NCI-H345 treated with DMSO at 0.1 percent for 48 hours (cell line): Measurements from ENCODE around the gene RNF166.

Experiments used
- DNase-seq: peaks from one replicate; lab custom pipeline; 2025; ENCODE audit not compliant: unreplicated experiment; lab: John Stamatoyannopoulos, UW

The RNF166 gene

DNA sequence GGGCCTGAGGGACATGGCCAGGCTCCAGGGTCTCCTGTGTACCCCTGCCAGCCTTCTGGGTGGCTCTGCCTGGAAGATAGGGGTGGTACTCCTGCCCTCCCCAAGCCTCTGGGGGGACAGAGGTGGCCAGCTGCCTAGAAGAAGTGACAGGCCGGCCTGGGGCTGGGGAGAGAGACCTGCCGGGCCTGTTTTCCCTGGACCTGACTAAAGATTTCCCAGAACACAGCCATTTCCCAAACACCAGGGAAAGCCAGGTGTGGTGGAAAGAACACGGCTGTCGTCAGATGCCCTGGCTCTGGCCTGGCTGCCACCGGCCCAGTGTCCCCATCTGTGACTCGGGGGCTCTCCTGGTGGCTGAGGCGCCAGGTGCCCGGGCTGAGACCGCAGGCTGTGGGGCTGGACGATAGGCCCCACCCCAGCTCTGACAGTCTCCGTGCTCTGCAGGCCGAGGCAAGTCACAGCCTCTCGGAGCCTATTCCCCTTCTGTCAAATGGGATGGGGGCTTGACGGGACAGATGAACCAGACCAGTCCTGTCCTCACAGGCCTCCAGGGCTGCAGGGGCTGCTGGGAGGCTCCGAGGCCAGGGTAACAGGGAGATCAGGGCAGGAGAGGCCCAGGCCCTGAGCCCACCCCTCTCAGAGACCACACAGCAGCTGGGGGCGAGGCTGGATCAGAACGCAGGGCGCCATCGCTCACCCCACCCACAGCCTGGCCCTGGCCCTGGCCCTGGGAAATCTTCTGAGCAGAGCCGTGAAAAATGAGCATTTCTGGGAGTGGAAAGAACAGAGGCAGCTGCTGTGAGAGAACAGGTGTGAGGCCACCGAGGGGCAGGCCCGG is 33.1 kb upstream of the RNF166 start:
- no peak for DNase-seq

DNA sequence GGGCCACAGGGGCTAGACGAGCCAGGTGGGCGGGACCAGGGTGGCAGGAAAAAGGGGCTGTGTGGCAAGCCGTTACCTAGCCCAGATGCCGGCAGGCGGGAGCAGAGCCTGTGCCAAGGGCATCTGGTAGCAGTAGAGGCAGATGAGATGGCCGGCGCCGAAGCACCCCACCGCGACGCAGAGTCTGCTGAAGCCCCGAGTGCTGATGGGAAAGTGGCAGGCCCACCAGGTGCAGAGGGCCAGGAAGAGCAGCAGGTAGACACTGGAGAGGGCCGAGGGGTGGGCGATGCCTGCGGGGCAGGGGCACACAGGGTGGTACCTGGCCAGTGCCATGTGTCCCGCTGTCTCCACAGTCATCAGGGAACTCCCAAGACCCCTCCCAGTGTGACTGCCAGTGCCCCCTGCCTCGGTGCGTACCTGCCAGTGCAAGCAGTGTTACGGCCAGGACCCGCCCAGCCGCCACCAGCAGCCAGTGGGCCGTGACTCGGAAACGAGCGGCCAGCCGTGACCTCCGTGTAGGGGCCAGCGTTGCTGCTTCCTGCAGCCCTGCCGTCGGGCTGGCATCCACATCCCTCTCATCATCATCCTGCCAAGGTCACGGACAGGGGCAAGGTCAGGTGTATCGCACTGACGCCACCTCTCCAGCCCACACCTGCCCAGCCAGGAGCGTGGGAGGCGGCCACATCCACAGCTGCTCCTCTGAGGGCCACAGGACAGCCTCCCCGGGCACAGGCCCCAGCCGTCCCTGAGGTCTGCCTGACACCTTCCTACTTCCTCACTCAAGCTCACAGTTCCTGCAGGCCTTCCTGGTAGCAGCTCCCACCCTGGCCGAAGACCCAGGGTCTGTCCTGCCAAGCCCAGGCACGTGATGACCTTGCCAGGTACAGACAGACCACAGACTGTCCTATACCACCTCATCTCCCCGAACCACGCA is 32.2 kb upstream of the RNF166 start:
- DNase-seq: no peak

DNA sequence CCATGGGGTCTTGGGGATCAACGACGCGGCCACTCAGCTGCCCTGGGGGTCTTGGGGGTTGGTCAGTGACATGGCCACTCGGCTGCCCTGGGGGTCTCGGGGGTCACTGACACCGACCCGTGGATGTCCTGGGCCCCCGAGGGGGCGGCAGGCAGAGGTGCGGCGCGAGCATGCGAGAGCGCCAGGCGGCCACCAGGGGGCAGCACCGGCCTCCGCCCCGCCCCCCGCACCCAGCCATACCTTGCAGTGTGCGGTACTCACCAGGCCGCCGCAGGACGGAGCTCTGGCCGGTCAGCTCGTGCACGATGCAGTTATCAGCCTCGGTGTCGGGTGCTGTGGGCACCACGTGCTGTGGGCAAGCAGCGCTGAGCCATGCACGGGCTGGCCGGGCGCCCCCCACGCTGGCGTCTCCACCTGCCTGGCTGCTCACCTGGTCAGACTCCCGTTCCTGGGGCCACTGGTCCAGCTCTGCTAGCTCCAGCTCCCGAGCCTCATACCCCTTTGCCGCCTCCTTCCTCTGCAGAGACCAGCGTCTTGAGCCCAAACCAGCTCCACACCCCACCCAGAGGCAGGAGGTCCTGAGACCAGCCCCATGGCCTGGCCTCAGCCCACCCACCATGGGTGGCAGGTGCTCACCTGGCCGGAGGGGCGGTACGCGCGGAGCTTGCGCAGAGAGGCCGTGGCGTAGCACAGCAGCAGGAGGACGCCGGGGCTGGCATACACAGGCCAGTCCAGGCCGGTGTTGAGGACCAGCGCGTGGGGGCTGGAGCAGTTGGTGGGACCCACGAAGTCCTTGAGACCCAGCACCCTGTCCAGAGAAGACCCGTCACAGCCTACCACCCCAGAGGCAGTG is 31.3 kb upstream of the RNF166 start:
- no peak for DNase-seq

DNA sequence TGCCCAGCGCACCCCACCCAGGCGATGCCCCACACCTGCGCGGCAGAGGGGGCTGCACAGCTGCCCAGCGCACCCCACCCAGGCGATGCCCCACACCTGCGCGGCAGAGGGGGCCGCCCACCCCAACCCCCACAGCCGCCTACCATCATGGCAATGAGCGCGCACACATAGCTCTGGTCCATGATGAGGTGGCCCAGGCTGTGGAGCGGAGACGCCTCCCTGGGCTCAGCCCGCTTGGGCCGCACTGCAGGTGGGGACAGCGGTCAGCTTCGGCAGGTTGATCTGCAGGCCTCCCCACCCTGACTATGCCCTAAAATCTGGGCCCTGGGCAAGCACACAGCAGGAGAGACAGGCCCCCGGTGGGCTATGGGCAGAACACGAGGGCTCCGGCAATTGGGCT is 30.3 kb upstream of the RNF166 start:
- no peak for DNase-seq

DNA sequence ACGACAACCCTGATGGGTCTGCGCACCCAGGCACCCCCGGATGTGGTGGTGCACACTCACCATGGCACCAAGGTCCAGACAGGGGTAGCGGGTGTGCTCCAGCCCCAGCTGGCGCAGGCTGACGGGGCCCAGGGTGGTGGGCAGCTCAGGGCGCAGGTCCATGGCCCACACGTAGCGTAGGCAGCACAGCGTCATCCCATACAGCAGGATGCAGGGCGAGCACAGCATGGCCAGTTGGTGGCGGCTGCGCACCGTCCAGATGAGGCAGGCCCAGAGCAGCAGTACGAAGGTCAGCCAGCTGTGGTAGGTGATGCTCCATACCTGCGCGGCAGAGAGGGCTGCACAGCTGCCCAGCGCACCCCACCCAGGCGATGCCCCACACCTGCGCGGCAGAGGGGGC is 29.9 kb upstream of the RNF166 start:
- DNase-seq: no peak

DNA sequence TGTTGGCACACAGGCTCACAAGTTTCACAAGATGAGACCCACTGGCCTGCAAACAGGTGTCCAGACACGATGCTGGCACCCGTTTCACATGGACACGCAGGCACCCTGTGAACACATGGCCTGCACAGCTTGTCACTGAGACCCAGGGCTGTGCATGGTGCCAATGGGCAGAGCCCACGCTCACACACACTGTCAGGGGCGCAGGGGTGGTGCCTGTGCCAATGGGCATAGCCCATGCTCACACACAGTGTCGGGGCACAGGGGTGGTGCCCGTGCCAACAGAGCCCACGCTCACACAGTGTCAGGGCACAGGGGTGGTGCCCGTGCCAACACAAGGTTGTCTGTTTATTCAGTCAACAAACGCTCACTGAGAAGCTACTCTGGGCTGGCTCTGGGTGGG is 29.4 kb upstream of the RNF166 start:
- DNase-seq: no peak

DNA sequence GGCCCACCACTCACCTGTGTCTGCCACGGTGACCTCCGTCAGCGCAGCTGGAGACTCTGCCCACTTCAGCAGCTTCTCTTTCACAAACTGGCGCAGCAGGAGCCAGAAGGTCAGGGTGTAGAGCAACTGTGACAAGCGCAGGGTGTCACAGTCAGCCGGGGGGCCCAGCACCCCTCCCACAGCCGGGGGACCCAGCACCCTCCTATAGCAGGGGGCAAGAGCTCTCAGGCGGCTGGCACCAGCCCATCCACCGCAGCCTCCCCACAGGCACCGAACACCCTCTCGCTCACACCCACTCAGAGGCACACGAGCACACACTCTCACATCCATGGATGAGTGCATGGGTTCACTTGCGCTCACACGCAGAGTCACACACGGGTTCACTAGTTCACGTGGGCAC is 28.9 kb upstream of the RNF166 start:
- no peak for DNase-seq

DNA sequence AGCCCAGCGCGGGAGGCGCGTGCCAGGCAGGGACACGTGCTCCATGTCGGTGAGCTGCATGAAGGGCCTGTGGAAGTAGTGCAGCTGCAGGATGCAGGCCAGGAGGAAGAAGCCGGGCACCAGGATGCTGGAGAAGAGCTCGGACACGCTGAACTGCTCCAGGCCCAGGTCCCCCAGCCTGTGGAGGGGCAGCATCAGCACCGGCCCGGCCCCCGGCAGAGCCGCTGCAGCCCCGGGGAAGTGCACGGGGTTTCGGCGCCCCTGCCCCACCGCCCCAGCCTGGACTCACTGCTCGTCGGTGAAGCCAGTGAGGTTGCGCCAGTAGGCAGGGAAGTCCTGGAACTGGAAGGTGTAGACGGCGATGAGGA is 28.1 kb upstream of the RNF166 start:
- no peak for DNase-seq

DNA sequence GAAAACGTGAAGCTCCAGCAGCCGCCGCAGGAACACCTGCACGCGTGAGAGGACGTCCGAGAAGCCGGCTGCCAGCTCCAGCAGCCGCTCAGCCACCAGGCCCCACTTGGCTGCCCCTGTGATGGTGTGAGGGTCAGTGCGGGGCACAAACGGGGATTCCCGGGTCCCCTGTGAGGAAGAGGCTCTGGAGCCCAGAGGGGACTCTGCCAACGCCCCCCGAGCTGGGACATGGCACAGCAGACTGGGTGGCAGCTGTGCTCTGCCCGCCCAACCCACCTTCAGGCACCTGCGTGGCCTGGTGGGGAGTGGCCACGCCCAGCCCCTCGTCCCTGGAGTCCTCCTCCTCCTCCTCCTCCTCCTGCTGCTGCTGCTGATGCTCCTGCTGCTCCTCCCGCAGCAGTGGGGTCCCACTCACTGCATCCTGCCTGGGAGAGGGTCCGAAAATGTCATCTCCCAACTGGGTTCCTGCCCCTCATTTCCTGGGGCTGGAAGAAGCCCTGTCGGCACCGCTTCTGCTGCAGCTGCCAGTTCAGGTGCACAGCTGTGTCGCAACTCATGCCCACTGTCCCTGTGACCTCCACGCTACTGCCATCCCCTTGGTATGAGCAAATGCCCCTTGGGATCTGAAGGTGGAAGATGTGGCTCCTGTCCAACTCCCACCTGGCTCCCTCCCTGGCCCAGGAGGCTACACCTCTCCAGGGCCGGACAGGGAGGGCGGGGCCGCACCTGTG is 27.6 kb upstream of the RNF166 start:
- no peak for DNase-seq

DNA sequence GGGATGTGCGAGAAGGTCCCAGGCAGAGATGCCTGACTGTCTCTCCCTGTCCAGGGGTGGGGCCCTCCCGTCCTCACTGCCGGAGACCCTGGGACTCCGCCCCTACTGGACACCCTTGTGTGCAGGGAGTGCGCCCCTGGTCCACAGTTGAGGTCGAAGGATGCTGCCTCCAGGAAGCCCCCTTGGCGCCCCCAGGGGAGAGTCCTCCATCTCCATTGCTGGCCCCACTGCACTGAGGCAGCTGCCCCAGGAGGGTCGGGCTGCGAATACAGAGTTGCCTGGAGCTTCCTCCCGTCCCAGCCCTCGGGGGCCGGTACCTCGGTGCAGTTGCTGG is 26.7 kb upstream of the RNF166 start:
- no peak for DNase-seq

DNA sequence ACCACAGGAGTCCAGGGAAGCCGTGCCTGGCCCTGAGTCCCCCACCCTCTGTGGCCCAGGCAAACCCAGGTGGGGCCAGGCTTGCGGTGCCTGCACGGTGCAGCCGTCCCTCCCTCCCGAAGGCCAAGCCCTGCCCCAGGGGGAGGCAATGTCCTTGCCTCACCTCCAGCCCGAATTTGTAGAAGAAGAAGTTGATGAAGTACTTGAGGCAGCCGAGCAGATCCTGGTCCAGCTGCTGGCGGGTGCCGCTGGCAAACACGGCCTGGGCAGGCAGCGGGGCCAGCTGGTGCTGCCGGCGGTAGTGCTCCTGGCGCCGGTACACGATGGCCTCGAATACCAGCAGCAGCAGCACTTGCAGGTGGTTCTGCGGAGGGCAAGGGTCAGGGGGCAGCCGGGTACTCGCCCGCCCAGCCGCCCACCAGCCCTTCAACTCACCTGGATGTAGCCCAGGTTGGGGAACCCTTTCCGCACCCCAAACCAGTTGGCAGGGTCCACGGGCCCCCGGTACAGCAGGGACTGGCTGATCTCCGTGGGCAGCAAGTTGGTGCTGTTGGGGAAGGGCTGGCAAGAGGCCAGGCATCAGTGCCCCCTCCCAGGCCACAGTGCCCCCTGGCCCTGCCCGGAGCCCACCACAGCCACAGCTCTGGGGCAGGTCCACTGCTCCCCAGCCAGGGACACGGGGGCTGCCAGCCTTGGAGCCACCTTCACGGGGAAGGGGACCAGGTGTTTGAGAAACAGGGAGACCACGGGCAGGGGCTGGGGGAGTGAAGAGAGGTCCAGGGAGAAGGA is 26.2 kb upstream of the RNF166 start:
- no peak for DNase-seq

DNA sequence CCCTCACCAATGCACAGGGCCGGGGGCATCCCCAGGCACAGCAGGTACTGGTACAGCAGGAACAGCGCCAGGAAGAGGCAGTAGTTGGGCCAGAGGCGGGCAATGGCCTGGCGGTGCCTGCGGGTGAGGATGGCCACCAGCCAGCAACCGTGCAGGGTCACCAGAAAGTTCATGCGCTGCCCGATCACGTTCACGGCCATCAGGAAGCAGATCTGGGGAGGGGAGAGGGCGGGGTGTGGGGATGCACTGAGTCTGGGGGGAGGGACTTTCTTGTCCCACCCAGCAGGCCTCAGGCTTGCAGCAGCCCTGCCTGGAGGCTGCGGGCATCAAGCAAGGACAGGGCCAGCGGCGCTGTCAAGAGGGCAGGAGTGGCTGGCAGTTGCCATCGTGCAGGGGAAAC is 25.5 kb upstream of the RNF166 start:
- no peak for DNase-seq

DNA sequence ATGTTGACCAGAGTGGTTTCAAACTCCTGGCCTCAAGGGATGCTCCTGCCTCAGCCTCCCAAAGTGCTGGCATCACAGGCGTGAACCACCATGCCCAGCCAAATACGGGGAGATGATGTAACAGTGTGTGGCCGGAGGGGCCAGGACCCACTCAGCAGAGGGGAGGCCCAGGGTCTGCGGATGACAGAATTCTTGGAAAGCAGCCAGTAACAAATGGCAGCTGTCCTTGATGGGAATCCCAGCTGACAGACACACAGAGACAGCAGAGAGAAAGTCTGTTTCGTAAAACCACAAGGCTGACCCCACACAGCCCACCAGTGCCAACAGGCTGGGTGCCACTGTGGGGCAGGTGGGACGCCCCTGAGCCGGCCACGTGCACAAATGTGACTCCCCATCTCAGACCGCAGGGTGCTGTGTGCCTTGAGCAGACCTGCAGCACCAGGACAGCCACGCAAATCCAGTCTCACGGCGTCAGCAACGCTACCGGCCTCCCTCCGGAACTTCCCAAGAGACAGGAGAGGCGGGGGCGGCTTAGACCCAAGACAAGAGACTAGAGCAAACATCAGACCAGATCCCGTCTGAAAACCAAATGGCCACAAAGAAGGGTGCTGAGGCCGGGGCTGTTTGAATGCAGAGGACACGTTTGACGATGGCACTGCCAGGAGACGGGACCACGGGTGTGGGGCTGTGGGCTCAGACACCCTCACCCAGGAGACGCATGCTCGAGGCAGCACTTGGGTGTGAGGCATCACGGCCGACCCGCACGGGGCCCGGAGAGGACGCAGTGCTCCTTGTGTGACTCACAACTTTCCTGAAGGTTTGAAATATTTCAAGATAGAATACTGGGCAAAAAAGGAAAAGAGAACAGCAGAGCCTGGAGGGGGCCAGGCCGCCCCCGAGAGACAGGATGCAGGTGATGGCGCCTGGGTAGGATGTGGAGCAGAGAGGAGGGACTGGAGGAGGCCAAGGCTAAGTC is 24.7 kb upstream of the RNF166 start:
- DNase-seq: no peak

DNA sequence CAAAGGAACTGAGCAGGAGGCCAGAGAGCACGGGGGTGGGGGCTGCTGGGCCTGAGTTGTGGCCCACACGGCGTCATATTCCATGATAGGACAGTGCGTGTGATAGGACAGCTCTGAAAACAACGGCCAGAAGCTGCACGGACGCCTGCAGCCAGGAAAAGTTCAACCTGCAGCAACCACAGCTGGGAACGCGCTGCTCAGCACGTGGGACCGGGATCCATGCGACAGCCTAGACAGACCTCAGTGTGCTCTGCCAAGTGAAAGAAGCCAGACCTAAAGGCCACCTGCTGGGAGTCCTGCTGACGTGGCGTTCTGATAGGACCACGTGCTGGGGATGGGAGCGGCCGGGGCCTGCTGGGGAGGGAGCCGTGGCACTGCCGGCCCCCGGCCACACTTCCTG is 21.7 kb upstream of the RNF166 start:
- DNase-seq: no peak

DNA sequence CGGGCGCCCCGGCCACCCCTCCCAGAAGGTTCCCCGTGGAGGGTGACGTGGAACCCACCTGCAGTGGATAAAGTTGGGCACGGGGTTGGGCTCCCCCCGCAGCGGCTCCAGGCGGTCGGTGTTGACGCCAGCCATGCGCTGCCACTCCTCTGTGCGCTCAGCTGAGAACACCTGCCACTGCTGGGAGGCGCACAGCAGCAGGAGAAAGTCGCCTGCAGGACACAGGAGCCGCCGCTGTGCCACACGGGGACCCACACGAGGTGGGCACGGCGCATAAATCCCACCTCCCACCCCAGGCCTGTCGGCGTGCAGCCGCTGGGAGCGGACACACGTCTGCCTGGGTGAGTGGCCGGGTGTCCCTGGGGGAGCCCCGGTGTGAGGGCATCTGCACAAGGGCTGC is 20.8 kb upstream of the RNF166 start:
- DNase-seq: no peak

DNA sequence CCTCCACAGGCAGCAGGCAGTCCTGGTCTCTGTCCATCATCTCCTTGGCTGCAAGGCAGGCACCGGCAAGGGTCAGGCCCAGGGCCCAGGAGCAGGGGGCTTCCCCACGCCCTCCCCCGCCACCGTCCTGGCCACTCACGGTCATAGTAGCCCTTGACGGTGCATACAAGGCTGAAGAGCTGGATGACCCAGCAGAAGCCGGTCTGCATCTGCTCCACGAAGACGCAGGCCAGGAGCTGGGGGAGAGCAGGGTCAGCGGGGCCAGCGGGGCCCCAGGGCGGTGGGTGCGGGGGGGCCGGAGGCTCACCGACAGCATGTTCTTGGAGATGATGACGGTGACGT is 20.2 kb upstream of the RNF166 start:
- DNase-seq: no peak

DNA sequence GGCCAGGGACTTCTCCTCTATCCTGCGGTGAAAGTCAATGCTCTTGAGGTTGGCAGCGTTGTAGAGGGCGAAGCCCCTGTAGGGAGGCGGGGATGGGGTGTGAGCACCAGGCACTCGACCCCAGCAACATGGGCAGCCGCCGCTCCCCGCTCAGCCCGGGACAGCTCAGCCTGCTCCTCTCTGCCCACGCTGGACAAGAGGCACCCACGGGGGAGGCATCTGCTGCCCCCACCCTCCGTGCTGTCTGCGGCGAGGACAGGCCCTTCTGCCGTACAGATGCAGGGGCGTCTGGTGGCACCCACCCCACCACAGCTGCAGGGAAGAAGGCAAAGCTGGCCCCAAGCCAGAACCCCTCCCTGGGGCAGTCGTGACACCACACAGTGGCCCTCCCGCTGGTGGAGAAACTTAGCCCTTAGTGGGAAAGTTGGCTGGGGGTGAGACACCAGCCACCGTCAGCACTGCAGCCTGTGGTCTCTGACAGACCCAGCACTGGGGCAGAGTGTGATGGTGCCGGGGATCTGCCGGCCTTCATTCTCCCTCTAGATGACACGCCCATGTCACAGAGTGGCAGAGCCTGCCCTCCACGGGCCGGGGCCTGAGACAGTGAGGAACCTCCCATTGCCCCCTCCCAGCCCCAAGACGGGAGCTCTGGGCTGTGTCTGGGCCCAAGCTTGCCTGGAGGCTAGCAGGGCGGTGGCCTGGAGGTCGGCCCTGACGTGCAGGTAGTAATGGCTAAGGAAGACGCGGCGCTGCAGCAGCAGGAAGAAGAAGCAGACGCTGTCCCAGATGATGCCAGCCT is 19.6 kb upstream of the RNF166 start:
- DNase-seq: no peak

DNA sequence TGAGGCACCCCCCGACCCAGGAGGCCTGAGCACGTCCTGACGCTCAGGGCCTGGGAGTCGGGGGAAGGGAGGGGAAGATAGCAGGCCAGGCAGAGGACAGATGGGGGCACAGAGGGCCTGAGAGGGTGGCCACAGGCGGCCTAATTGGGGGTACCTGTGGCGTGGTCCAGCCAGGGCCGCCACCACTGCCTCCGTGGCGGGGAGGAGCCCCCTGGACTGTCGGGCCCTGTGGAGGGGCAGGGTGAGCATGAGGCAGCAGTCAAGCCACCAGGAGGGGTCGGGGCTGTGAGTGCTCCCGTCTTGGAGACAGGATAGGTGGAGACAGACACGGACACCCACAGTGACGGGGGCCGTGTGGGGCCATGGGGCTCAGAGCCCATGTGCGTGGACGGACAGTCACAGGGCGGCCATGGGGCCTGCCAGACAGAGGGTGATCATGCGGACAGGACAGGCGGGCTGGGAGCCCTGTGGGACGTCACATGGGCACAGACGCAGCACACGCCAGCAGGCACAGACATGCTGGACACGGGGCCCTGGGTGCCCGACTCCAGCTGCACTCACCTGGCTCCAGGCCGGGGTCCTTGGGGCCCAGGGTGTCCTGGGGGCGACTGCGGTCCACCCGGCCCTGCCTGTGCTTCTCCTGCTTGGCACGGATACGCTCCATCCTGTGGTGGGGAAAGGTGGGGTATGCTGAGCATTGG is 18.8 kb upstream of the RNF166 start:
- DNase-seq: no peak
